ENCODE results near the gene KRI1. TPM values are rescaled to one million over a fixed set of nuclear protein-coding genes. Genes with fewer than 3 reads are reported as not detected.
"Not testable (repeated sequence)": the region's sequence is repeated elsewhere in the genome, so short reads cannot be mapped to it uniquely, and the experiment has no call there.

The KRI1 gene
- total and polyA plus RNA-seq, 7 donors, result 7.2 to 28.9 (median 14.5) TPM

- Histone ChIP-seq H3K27me3 (peaks cover 0 to 7% (median 5%) of the 10 kb centered on the region in 3 donors), H3K36me3 (no peaks in the 10 kb centered on the region), H3K4me1 (no peaks in the 10 kb centered on the region), H3K27ac (no peak overlapping the region), H3K4me3 (no peak overlapping the region), H3K9me3 (no peaks in the 10 kb centered on the region)
- 67 to 79% methylated on average over 6 of the region's 6 CpGs for WGBS, 2 donors
- no peak for TF ChIP-seq POLR2AphosphoS5 (IDR thresholded peaks at IDR 0.05)
- TF ChIP-seq CTCF (IDR thresholded peaks at IDR 0.05), result no peak
- no peak for TF ChIP-seq POLR2A (IDR thresholded peaks at IDR 0.05)
- TF ChIP-seq EP300 (IDR thresholded peaks at IDR 0.05), result no peak
- DNase-seq, result no peak
- intact Hi-C loops (cut with DNase I), result loop anchor here (2.0 kb wide), 1 partner anchor 19 kb away; the partner anchor contains the start of gene S1PR5
Measured at GRCh38 chr19:10535613-10536012, 30.2 kb downstream of the KRI1 start.

GRCh38 chr19:10533646-10534386 is 32.0 kb downstream of the KRI1 start:
- Histone ChIP-seq H3K4me3 (no peak overlapping the region), H3K4me1 (no peaks in the 10 kb centered on the region), H3K27me3 (peaks cover 0 to 7% (median 5%) of the 10 kb centered on the region in 3 donors), H3K27ac (peak overlapping the region in 1 of 4 donors; percentile 64), H3K9me3 (no peaks in the 10 kb centered on the region), H3K36me3 (no peaks in the 10 kb centered on the region)
- intact Hi-C loops (cut with DNase I), result no loop called here
- WGBS, 2 donors, result 76 to 78% methylated on average over 10 of the region's 10 CpGs
- no peak for DNase-seq
- TF ChIP-seq POLR2A (IDR thresholded peaks at IDR 0.05), result no peak
- no peak for TF ChIP-seq POLR2AphosphoS5 (IDR thresholded peaks at IDR 0.05)
- TF ChIP-seq CTCF (IDR thresholded peaks at IDR 0.05), result no peak
- no peak for TF ChIP-seq EP300 (IDR thresholded peaks at IDR 0.05)

GRCh38 chr19:10532457-10532856 is 33.4 kb downstream of the KRI1 start:
- DNase-seq, result no peak
- WGBS, 2 donors, result 91% methylated on average over 1 of the region's 1 CpG
- TF ChIP-seq EP300 (IDR thresholded peaks at IDR 0.05), result no peak
- TF ChIP-seq CTCF (IDR thresholded peaks at IDR 0.05), result no peak
- TF ChIP-seq POLR2AphosphoS5 (IDR thresholded peaks at IDR 0.05), result no peak
- TF ChIP-seq POLR2A (IDR thresholded peaks at IDR 0.05), result no peak
- intact Hi-C loops (cut with DNase I), result no loop called here
- Histone ChIP-seq H3K4me1 (no peaks in the 10 kb centered on the region), H3K9me3 (no peaks in the 10 kb centered on the region), H3K27me3 (peaks cover 0 to 5% (median 0%) of the 10 kb centered on the region in 3 donors), H3K4me3 (no peak overlapping the region), H3K36me3 (no peaks in the 10 kb centered on the region), H3K27ac (no peak overlapping the region)

GRCh38 chr19:10526887-10527286 is 38.9 kb downstream of the KRI1 start:
- H3K4me3 ChIP-seq; H3K36me3 ChIP-seq; H3K27me3 ChIP-seq; H3K27ac ChIP-seq; H3K4me1 ChIP-seq; intact Hi-C loops (cut with DNase I); H3K9me3 ChIP-seq; DNase-seq: not testable (repeated sequence)
- WGBS, 2 donors, result 85 to 91% methylated on average over 8 of the region's 8 CpGs

- TF ChIP-seq POLR2A (IDR thresholded peaks at IDR 0.05), result no peak
- no peak for TF ChIP-seq POLR2AphosphoS5 (IDR thresholded peaks at IDR 0.05)
- TF ChIP-seq CTCF (IDR thresholded peaks at IDR 0.05), result no peak
- no peak for TF ChIP-seq EP300 (IDR thresholded peaks at IDR 0.05)
- no peak for DNase-seq
- no peaks in the 10 kb centered on the region for H3K4me1 ChIP-seq
- H3K36me3 ChIP-seq, result no peaks in the 10 kb centered on the region
- 87 to 90% methylated on average over 7 of the region's 7 CpGs for WGBS, 2 donors
- H3K9me3 ChIP-seq, result no peaks in the 10 kb centered on the region
- intact Hi-C loops (cut with DNase I), result no loop called here
- H3K4me3 ChIP-seq, result no peak overlapping the region
- H3K27ac ChIP-seq, result no peak overlapping the region
- peaks cover 0 to 4% (median 0%) of the 10 kb centered on the region in 3 donors for H3K27me3 ChIP-seq
Measured at GRCh38 chr19:10525636-10526035, 40.2 kb downstream of the KRI1 start.
